Measurements from ENCODE around the gene BCO1.

DNA sequence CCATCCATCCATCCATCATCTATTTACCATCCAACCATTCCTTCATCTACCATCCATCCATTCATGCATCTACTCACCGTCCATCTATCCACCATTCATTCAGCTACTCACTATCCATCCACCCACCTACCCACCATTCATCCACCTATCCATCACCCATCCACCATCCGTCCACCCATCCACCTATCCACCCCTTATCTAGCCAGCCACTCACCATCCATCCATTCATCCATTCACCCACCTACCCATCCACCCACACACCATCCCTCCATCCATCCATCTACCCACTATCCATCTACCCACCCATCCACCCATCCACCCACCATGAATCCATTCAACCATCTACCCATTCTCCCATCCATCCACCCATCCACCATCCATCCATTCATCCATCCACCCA is 26.6 kb downstream of the BCO1 start:
- TF ChIP-seq ESRRG (CRISPR knock-in tag; IDR thresholded peaks at IDR 0.05) (no peak), TOX (CRISPR knock-in tag; IDR thresholded peaks at IDR 0.05; ENCODE audit: borderline replicate concordance) (no peak), ZFP30 (CRISPR knock-in tag; IDR thresholded peaks at IDR 0.05) (no peak), CSDC2 (CRISPR knock-in tag; IDR thresholded peaks at IDR 0.05) (no peak)
